HG02623 (cell line): ENCODE results near the gene SLC15A4.
A peak's percentile ranks its signal among the peaks of the same experiment; 100 is the strongest.
"Not testable (repeated sequence)": the region's sequence is repeated elsewhere in the genome, so short reads cannot be mapped to it uniquely, and the experiment has no call there.

Experiments used
- ATAC-seq: cut with Tn5 transposase; IDR thresholded peaks from one replicate; pipeline ENCODE4 v1.9.1; 2021; ENCODE audit warnings: moderate library complexity; ENCODE audit not compliant: unreplicated experiment

Gene SLC15A4

DNA sequence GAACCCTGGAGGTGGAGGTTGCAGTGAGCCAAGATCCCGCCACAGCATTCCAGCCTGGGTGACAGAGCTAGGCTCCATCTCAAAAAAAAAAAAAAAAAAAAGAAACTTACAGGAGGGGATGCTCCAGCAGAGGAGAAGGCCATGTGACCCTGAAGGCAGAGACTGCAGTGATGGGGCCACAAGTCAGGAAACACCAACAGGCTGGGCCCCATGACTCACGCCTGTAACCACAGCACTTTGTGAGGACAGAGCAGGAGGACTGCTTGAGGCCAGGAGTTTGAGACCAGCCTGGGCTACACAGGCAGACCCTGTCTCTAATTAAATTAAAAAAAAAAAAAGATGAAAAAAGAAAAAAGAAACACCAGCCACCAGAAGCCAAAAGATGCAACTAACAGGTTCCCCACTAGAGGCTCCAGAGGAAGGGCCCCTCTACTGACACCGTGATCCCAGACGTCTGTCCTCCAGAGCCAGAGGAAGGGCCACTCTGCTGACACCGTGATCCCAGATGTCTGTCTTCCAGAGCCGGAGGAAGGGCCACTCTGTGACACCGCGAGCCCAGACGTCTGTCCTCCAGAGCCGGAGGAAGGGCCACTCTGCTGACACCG is 20.4 kb upstream of the SLC15A4 start:
- peak; percentile 41 for ATAC-seq

DNA sequence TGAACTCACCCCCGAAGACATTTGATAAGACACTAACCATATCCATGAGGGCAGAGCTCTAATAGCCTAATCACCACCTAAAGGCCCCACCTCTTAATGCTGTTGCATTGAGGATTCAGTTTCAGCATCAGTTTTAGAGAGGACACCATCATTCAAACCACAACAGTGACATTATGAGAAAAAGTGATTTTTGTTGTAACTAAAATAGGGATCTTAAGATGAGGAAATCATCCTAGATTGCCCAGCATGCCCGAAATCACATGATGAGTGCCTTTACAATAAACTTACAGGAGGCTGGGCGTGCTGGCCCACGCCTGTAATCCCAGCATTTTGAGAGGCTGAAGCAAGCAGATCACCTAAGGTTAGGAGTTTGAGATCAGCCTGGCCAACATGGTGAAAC is 19.8 kb upstream of the SLC15A4 start:
- no peak for ATAC-seq

DNA sequence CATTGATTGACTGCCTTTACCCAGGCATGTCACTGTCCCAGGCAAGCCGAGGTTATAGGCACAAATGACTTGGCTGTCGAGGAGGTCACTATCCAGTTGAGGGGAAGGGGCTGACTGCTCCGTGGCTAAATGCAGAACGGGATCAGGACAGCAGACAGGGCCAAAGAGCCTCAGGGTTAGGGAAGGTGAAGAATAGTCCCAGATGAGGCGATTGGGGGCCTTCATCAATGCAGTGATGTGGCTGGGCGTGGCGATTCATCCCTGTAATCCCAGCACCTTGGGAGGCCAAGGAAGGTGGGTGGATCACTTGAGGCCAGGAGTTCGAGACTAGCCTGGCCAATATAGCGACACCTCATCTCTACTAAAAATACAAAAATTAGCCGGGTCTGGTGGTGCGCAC is 18.8 kb upstream of the SLC15A4 start:
- ATAC-seq = no peak

DNA sequence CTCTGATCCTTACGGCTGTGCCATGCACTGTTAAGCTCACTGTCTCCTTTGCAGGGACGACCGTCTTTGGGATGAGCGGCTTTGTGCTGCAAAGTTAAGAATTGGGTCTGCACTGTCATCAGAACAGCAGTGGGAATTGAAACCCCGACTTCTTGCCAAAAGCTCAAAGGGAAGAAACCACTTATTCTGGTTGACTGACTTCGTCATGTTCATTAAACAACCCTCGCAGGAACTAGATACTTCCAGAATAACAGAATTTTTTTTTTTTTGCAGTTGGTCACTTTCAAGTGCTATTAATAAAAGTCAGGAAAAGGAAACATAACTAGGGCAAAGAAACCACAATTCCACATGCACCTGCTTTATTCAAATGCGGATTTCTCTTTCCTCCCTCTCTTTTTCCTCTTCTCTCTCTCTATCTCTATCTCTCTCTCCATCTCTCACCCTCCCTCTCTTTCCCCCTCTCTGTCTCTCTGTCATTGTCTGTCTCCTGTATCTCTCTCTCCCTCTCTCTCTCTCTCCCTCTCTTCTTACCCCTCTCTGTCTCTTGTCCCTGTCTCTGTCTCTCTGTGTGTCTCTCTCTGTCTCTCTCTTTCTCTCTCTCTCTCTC is 17.2 kb upstream of the SLC15A4 start:
- ATAC-seq = peak; percentile 72

DNA sequence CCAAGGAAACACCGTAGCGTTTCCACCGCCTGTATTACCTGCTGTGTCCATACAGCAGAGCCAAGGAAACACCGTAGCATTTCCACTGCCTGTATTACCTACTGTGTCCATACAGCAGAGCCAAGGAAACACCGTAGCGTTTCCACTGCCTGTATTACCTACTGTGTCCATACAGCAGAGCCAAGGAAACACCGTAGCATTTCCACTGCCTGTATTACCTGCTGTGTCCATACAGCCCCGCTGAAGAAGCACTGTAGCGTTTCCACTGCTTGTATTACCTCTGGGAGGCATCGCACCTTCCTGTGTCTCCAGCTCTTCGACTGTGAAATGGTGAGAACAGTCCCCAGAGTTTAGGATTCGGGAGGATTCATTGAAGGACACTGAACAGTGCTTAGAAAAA is 16.1 kb upstream of the SLC15A4 start:
- not testable (repeated sequence) for ATAC-seq

DNA sequence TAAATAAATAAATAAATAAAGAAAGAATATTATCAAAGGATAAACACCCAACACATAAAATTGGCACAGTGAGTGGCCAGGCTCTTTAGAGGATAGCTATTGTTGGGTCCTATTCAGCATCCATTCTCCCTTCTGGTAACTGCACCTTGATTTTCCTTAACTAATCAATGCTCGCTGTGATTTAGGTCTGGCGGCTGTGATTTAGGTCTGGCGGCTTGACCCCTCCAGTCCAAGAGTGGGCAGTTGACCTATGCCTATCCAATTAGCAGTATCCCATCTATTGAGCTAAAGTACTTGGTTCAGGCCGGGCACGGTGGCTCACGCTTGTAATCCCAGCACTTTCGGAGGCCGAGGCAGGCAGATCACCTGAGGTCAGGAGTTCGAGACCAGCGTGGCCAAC is 9.7 kb upstream of the SLC15A4 start:
- ATAC-seq = no peak

DNA sequence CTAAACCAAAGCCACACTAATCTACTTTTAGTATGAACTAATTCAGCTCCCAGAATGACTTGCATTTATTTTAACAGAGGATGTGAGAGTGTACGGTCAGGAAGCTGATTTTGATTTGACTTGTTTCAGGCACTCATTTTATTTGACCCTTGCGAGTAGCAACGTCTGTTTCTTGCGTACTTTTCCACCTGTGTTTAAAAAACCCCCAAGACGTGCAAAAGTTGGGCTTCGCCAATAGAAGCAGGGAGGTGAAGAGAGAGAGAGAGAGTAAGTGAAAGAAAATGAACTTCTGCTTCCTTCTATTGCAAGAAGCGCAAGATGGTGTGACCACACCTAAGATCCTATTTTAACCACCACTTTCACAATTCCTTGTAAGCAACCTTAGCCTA is 6.7 kb upstream of the SLC15A4 start:
- ATAC-seq = peak; percentile 33

DNA sequence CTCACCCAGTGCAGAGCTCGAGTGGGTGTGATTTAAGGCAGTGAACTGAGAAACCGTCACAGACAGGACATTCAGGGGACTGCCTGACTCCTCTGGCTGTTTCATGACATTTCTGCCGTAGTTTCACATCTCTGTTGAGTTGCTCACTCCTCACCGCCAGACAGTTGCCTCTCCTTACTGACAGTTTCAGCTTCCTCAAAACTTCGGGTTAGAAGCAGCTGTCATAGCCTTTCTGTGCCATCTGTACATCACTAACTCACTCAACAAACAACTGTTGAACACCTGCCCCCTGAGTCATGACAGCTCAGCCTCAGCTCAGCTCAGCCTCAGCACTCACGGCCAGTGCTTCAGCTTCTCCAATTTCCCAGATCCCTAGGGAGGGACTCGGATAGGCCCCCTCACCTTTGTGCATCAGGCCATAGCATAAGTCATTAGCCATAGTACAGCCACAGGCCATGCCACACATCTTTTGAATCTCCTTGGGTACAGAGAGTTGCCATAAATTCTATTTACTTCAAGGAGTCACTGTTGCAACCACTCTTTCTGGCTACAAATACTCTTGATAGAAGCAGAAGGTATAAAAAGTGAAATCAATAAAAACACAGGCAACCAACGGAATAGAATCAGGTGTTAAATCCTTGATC is 6.2 kb upstream of the SLC15A4 start:
- ATAC-seq = peak; percentile 90

DNA sequence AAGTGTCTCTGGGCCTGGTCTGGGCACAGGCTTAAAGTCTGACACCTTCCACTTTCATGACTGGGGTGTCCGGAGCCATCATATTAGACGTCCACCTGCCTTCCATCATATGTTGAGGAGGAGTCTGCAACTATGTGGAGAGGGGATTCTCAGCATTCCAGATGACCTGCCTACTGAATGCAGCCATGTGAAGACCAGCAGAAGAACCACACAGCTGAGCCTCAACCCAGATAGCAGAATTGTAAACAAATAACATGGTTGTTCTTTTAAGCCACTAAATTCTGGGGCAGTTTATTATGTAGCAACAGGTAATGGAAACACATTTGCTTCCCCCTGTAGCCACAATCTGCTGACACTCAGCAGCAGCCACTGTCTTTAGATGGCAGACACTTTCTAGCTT is 4.0 kb upstream of the SLC15A4 start:
- no peak for ATAC-seq

DNA sequence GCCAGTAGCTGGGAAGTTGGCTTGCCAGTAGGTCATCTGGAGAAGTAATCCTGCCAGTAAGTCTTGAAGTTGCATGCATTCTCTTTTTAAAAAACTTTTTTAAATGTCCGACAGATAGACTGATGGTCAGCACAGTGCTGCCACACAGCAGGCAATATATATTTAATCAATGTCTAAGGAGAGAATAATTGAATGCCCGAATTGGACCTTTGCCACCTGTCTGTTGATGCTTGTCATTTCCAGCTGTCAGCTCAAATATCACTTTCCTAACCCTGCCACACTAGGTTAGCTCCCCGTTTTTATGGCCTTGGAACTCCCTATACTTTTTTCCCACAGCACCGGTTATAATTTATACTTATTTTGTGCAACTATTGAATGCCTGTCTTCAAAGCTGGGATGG is 2.1 kb upstream of the SLC15A4 start:
- no peak for ATAC-seq

DNA sequence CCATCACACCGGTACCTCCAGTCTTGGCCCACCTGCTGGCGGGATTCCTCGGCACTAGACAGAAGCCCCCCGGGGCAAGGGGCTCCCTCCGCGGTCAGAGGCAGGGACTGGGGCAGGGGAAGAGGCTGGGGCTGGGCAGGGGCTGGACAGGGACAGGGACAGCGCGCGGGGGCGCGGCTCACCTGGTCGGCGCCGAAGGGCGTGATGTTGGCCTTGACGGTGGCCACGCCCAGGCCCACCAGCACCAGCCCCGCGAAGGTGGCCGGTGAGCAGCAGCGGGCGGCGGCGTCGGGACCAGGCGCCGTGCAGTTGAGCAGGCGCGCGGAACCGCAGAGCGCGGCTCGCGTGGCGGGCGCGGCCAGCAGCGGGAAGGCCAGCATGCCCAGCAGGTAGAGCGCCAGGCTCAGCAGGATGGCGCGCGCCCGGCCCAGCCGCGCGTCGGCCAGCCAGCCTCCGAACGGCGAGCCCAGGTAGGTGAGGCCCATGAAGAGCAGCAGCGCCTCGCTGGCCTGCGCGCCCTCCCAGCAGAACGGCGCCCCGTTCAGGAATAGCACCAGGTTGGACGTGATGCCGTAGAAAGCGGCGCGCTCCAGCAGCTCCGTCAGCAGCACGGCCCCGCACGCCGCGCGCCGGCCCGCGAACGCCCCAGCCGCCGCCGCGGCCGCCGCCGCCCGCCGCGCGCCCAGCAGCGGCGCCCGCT is 392 bp downstream of the SLC15A4 start:
- peak; percentile 24 for ATAC-seq

DNA sequence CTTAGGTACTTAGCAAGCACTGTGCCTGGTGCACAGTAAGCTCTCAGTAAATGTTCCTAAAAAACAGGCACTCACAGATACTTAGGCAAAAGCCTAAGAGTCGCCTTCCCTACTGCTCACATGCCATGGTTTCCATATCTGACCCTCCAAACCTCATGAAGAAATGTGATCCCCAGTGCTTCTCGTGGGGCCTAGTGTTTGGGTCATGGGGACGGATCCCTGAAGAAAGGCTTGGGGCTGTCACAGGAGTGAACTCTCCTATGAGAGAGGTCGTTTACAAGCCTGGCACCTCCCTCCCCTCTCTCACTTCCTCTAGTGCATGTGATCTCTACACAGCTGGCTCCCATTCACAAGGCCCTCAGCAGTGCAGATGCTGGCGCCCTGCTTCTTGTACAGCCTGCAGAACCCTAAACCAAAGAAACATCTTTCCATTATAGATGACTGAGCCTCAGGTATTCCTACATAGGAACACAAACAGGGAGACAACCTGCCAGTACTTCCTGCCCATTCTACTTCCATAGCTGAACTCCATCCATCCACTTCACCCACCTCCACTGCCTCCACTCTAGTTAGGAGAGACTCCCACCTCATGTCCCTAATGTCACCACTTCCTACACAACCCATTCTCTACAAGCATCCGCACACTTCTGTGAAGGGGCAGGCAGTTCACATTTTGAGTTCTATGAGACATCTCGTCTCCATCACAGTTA is 2.9 kb downstream of the SLC15A4 start:
- ATAC-seq = peak; percentile 49

DNA sequence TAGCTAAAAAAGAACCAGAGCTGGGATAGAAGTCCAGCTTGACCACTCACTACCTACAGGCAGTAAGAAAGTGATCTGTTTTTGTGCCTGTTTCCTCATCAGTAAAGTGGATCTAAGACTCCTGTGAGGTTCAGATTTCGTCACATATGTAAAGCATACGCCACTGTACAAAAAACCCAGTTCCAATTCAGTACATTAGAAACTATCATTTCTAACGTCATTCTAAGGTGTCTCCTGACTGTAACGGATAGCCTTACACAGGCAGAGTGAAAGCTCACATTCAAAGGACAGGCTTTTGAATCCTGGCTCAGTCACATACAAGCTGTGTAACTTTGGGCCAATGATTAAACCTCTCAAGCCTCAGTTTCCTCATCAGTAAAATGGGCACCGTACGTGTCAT is 3.5 kb downstream of the SLC15A4 start:
- no peak for ATAC-seq

DNA sequence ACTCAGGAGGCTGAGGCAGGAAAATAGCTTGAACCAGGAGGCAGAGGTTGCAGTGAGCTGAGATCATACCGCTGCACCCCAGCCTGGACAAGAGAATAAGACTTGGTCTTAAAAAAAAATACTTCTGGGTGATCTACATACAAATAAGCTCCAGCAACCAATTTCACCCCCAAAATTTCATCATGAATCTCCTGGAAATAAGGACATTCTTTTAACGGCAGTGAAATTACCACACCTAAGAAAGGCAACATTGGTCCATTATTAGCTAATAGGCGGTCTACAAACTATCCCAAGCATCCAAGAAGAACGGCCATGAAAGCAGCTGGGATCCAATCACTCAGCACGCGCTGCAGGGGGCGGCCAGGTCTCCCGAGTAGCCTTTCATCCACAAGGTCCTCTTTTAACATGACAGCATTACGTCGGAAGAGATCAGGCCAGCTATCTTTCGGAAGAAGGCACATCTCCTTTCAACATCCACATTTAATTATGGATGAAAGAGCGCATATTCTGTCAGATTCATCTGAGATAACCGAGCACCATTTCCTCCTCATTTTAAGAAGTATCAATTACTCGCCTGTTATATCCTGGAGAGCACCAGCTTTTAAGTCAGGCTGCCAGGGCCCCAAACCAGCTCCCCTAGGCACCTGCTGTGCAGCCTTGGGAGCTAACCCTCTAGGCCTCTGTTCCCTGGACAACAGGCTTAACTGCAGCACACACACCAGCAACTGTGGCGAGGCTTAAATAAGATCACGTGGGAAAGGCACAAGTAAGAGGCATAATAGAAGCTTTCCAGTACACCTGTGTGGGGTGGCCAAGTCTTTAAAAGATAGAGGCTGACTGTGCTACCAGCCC is 4.2 kb downstream of the SLC15A4 start:
- ATAC-seq = no peak

DNA sequence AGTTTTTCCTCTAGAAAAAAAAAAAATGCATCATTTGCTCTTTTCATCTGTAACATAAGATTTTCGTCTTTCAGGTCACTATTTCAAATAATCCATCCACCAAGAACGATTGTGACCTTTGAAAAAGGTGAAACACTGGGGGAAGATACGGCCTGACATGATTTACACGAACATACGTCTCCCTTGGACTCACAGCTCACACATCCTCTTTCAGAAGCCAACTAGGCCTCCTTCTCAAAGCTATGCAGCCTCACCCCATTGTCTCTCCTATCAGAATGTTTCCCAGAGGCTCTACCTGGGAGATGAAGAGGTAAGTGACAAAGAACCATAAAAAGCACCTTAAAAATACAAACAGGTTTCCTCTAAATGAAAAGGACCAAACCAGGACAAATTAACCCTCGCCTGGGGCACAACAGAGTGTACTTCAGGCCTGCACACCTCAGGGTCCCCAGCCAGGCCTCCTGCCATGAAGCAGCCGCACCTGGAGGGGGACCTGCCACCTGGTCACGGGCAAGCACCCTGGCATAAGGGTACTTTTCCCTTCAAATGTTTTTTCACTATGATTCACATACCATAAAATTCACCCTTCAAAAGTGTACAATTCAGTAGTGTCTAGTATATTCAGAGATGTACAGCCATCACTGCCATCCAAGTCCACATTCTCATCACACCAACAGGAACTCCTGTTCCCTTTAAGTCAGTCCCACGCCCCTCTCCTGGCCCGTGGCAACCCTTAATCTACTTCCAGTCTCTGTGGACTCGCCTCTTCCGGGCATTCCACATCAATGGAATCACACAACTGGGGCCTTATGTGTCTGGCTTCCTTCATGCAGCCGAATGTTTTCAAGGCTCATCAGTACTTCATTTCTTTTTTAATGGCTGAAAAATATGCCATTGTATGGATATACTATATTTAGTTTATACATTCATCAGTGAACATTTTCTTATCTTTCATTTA is 5.4 kb downstream of the SLC15A4 start:
- peak; percentile 25 for ATAC-seq

DNA sequence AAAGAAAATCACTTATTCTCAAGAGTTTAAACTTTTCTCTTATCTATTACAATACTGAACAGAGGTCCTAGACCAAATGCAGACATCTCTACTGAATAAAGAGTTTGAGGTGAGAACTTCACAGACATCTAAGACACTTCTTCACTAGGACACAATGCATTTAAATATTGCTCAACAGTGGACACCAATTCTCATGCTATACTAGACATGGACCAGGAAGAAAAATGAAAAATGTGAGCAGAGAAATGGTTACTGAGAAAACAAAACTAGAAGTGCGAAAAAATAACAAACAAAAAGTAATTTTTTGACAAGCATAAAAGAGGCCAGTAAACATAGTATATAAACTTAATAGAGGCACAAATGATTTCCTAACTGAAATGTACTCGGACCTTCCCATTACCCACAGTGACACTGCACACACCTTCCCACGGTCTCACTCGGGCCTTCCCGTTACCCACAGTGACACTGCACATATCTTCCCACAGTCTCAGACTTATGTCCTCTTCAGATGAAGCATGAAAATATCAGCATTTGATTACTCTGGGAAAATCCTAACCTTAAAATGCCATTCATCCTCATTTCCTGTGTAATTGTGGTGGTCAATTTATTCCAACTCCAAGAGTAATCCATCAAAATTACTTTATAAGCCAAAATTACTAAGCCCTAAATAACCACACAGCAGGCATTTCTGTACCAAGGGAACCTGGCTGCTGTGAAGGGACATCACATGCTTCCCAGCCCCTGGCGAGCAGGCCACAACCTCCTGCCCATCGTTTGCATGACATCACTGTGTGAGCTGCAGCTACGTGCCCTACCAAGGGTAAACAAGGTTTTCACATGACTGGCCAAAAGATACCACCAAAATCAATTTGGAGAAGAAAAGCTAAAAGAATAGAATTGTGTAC is 6.4 kb downstream of the SLC15A4 start:
- ATAC-seq = peak; percentile 35

DNA sequence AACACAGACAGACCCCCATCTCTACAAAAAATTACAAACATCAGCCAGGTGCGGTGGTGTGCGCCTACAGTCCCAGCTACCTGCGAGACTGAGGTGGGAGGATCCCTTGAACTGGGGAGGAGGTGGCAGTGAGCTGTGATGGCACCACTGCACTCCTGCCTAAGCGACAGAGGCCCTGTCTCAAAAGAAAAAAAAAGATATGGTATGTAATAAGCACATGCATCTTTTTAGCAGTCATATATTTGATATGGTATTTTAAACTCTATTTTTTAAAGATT is 7.2 kb downstream of the SLC15A4 start:
- ATAC-seq = no peak

DNA sequence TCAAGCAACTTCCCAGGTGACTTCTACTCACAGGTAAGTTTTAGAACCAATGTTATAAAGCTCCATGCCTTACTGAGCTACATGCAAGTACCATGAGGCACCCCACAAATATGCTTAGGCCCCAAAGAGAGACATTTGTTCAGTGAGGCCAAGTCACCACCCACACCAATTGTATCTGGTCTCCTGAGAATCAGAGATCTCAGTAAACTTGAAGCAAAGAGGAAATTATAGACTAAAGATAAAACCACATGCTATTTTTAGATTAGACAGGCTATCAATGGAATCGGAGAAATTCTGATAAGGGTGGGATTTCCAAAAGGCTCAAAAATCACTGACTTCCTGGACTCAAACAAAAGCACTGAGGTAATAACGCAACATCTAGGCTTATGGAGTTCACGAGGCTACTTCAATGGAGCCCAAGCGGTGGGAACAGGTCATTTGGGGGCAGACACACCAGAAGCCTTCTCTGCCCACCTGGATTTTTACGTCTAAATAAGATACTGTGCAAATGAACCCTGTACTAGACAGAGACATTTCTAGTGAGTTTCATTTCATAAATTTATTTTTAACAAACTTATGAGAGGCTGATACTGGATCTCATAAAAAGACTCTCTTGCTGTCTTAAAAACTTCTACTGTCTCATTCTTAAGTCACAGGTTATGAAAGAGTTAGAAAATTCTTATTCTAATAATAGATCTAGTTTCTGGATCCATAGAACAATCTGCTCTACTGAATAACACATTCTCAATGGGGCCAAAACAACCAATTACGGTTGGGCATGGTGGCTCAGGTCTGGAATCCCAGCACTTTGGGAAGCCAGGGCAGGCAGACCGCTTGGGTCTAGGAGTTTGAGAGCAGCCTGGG is 7.7 kb downstream of the SLC15A4 start:
- no peak for ATAC-seq
